HEK293 (cell line): ENCODE measurements around the gene ATP7B.

Experiments
- AEBP2 ChIP-seq: fragments of 450-650 bp; formaldehyde crosslinking; IDR thresholded peaks from 2 replicates; pipeline ENCODE4 v1.5.1; 2016; ENCODE audit warnings: missing biosample characterization, missing genetic modification characterization, borderline replicate concordance
- KLF16 ChIP-seq: fragments of 450-650 bp; formaldehyde crosslinking; IDR thresholded peaks from 2 replicates; pipeline ENCODE4 v1.5.1; 2017; ENCODE audit warnings: missing biosample characterization, missing genetic modification characterization
- KLF8 ChIP-seq: fragments of 450-650 bp; formaldehyde crosslinking; IDR thresholded peaks from 2 replicates; pipeline ENCODE4 v1.5.1; 2016; ENCODE audit warnings: missing biosample characterization, missing genetic modification characterization
- OSR2 ChIP-seq: fragments of 450-650 bp; formaldehyde crosslinking; IDR thresholded peaks from 2 replicates; pipeline ENCODE4 v1.5.1; 2016; ENCODE audit warnings: missing biosample characterization, missing genetic modification characterization
- RBAK ChIP-seq: fragments of 450-650 bp; formaldehyde crosslinking; IDR thresholded peaks from 2 replicates; pipeline ENCODE4 v1.5.1; 2016; ENCODE audit warnings: missing biosample characterization, missing genetic modification characterization
- SCRT1 ChIP-seq: fragments of 450-650 bp; formaldehyde crosslinking; IDR thresholded peaks from 2 replicates; pipeline ENCODE4 v1.5.1; 2016; ENCODE audit warnings: missing biosample characterization, missing genetic modification characterization, borderline replicate concordance
- TCF7L2 ChIP-seq: IDR thresholded peaks from 2 replicates; pipeline ENCODE4 v1.6.1; 2011; ENCODE audit warnings: low read depth, mild to moderate bottlenecking, inconsistent platforms, low read length, moderate library complexity, borderline replicate concordance
- YY2 ChIP-seq: fragments of 450-650 bp; formaldehyde crosslinking; IDR thresholded peaks from 2 replicates; pipeline ENCODE4 v1.5.1; 2016; ENCODE audit warnings: missing biosample characterization, missing genetic modification characterization
- ZEB2 ChIP-seq: fragments of 450-650 bp; formaldehyde crosslinking; IDR thresholded peaks from 2 replicates; pipeline ENCODE4 v1.5.1; 2016; ENCODE audit warnings: missing biosample characterization, missing genetic modification characterization
- ZNF138 ChIP-seq: fragments of 450-650 bp; formaldehyde crosslinking; IDR thresholded peaks from 2 replicates; pipeline ENCODE4 v1.5.1; 2016; ENCODE audit warnings: missing biosample characterization, missing genetic modification characterization, borderline replicate concordance
- ZNF157 ChIP-seq: fragments of 450-650 bp; formaldehyde crosslinking; IDR thresholded peaks from 2 replicates; pipeline ENCODE4 v1.5.1; 2016; ENCODE audit warnings: missing biosample characterization, missing genetic modification characterization
- ZNF184 ChIP-seq: fragments of 450-650 bp; IDR thresholded peaks from 2 replicates; pipeline ENCODE4 v1.5.1; 2018; ENCODE audit warnings: missing biosample characterization, mild to moderate bottlenecking, missing genetic modification characterization
- ZNF2 ChIP-seq: fragments of 450-650 bp; formaldehyde crosslinking; IDR thresholded peaks from 2 replicates; pipeline ENCODE4 v1.5.1; 2016; ENCODE audit warnings: missing biosample characterization, missing genetic modification characterization
- ZNF266 ChIP-seq: fragments of 450-650 bp; formaldehyde crosslinking; IDR thresholded peaks from 2 replicates; pipeline ENCODE4 v1.5.1; 2016; ENCODE audit warnings: missing biosample characterization, missing genetic modification characterization, low read depth
- ZNF274 ChIP-seq, 2 experiments: fragments of 200-500 bp in 1 of 2; fragments of 450-650 bp in 1 of 2; sonication (Bioruptor generic) in 1 of 2; formaldehyde crosslinking in 1 of 2; IDR thresholded peaks; 2 replicates each; pipeline versions ENCODE4 v1.5.1 to v1.6.1; 2014 to 2016; ENCODE audit warnings: borderline replicate concordance in 1 of 2, inconsistent platforms in 1 of 2, low read length in 1 of 2, missing biosample characterization in 1 of 2, missing genetic modification characterization in 1 of 2
- ZNF341 ChIP-seq: fragments of 450-650 bp; formaldehyde crosslinking; IDR thresholded peaks from 2 replicates; pipeline ENCODE4; 2016; ENCODE audit warnings: low read depth, missing biosample characterization, missing genetic modification characterization
- ZNF404 ChIP-seq: fragments of 450-650 bp; formaldehyde crosslinking; IDR thresholded peaks from 2 replicates; pipeline ENCODE4 v1.5.1; 2017; ENCODE audit warnings: missing biosample characterization, missing genetic modification characterization
- ZNF449 ChIP-seq: fragments of 450-650 bp; formaldehyde crosslinking; IDR thresholded peaks from 2 replicates; pipeline ENCODE4 v1.5.1; 2017; ENCODE audit warnings: missing biosample characterization, mild to moderate bottlenecking, missing genetic modification characterization, moderate library complexity
- ZNF558 ChIP-seq: fragments of 450-650 bp; formaldehyde crosslinking; IDR thresholded peaks from 2 replicates; pipeline ENCODE4 v1.5.1; 2016; ENCODE audit warnings: missing biosample characterization, missing genetic modification characterization
- ZNF623 ChIP-seq: fragments of 450-650 bp; formaldehyde crosslinking; IDR thresholded peaks from 2 replicates; pipeline ENCODE4 v1.5.1; 2016; ENCODE audit warnings: missing biosample characterization, missing genetic modification characterization
- ZNF626 ChIP-seq: fragments of 450-650 bp; sonication (Bioruptor Pico); formaldehyde crosslinking; IDR thresholded peaks from 2 replicates; pipeline ENCODE4 v1.5.1; 2018; ENCODE audit warnings: missing biosample characterization, missing genetic modification characterization, inconsistent platforms
- ZNF645 ChIP-seq: fragments of 450-650 bp; formaldehyde crosslinking; IDR thresholded peaks from 2 replicates; pipeline ENCODE4; 2016; ENCODE audit warnings: missing biosample characterization, missing genetic modification characterization
- ZNF670 ChIP-seq: fragments of 450-650 bp; formaldehyde crosslinking; IDR thresholded peaks from 2 replicates; pipeline ENCODE4 v1.5.1; 2016; ENCODE audit warnings: missing biosample characterization, missing genetic modification characterization, low read depth
- ZNF692 ChIP-seq: fragments of 450-650 bp; formaldehyde crosslinking; IDR thresholded peaks from 2 replicates; pipeline ENCODE4 v1.5.1; 2016; ENCODE audit warnings: missing biosample characterization, missing genetic modification characterization
- ZNF704 ChIP-seq: fragments of 450-650 bp; formaldehyde crosslinking; IDR thresholded peaks from 2 replicates; pipeline ENCODE4 v1.5.1; 2016; ENCODE audit warnings: missing biosample characterization, missing genetic modification characterization
- ZNF777 ChIP-seq: fragments of 450-650 bp; formaldehyde crosslinking; IDR thresholded peaks from 2 replicates; pipeline ENCODE4 v1.5.1; 2017; ENCODE audit warnings: missing biosample characterization, missing genetic modification characterization, borderline replicate concordance
- ZNF791 ChIP-seq: fragments of 450-650 bp; formaldehyde crosslinking; IDR thresholded peaks from 2 replicates; pipeline ENCODE4 v1.5.1; 2016; ENCODE audit warnings: missing biosample characterization, missing genetic modification characterization
- ZNF837 ChIP-seq: fragments of 450-650 bp; formaldehyde crosslinking; IDR thresholded peaks from 2 replicates; pipeline ENCODE4 v1.5.1; 2016; ENCODE audit warnings: missing biosample characterization, missing genetic modification characterization
- TF ChIP-seq, protein P1 (sequence below): fragments of 450-650 bp; formaldehyde crosslinking; IDR thresholded peaks from 2 replicates; pipeline ENCODE4 v1.5.1; 2016; ENCODE audit warnings: missing biosample characterization, missing genetic modification characterization
- TF ChIP-seq, protein P2 (sequence below): fragments of 450-650 bp; formaldehyde crosslinking; IDR thresholded peaks from 2 replicates; pipeline ENCODE4 v1.5.1; 2016; ENCODE audit warnings: missing biosample characterization, missing genetic modification characterization

ATP7B gene

GRCh38 chr13:52011632-52012511 is 622 bp upstream of the ATP7B start, which contains the start of gene ALG11 (continued):
- TF ChIP-seq ZEB2 (tag by site-specific recombination) = peak; percentile 55
- no peak for TF ChIP-seq KLF16 (tag by site-specific recombination)
- TF ChIP-seq ZNF670 (tag by site-specific recombination) = no peak
- TF ChIP-seq, protein P1, sequence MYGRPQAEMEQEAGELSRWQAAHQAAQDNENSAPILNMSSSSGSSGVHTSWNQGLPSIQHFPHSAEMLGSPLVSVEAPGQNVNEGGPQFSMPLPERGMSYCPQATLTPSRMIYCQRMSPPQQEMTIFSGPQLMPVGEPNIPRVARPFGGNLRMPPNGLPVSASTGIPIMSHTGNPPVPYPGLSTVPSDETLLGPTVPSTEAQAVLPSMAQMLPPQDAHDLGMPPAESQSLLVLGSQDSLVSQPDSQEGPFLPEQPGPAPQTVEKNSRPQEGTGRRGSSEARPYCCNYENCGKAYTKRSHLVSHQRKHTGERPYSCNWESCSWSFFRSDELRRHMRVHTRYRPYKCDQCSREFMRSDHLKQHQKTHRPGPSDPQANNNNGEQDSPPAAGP (tag by site-specific recombination) = no peak
- TF ChIP-seq ZNF404 (tag by site-specific recombination) = no peak
- TF ChIP-seq ZNF837 (tag by site-specific recombination) = no peak
- TF ChIP-seq KLF8 (tag by site-specific recombination) = no peak; the same call in none of the 2 replicates
- TF ChIP-seq ZNF558 (tag by site-specific recombination) = no peak
- peak; percentile 81 for TF ChIP-seq ZNF2 (tag by site-specific recombination)
- no peak for TF ChIP-seq RBAK (tag by site-specific recombination)
- peak; percentile 33 for TF ChIP-seq ZNF341 (tag by site-specific recombination)
- TF ChIP-seq ZNF704 (tag by site-specific recombination) = 0 out of 2 replicates have a peak, but pooled peaks have one; percentile 48
- no peak; the same call in 1 of the 2 replicates for TF ChIP-seq YY2 (tag by site-specific recombination)
- TF ChIP-seq AEBP2 (tag by site-specific recombination) = no peak
- TF ChIP-seq ZNF645 (tag by site-specific recombination) = no peak
- no peak for TF ChIP-seq ZNF626
- peak; percentile 52; the same call in 1 of the 2 replicates for TF ChIP-seq ZNF777 (tag by site-specific recombination)
- 0 out of 2 replicates have a peak, but pooled peaks have one; percentile 11 for TF ChIP-seq OSR2 (tag by site-specific recombination)
- TF ChIP-seq TCF7L2 = no peak
- no peak for TF ChIP-seq ZNF184 (tag by site-specific recombination)
- TF ChIP-seq ZNF138 = no peak
- peak; percentile 14; the same call in 1 of the 2 replicates for TF ChIP-seq ZNF449 (tag by site-specific recombination)
- TF ChIP-seq ZNF791 (tag by site-specific recombination) = no peak
- TF ChIP-seq, protein P2, sequence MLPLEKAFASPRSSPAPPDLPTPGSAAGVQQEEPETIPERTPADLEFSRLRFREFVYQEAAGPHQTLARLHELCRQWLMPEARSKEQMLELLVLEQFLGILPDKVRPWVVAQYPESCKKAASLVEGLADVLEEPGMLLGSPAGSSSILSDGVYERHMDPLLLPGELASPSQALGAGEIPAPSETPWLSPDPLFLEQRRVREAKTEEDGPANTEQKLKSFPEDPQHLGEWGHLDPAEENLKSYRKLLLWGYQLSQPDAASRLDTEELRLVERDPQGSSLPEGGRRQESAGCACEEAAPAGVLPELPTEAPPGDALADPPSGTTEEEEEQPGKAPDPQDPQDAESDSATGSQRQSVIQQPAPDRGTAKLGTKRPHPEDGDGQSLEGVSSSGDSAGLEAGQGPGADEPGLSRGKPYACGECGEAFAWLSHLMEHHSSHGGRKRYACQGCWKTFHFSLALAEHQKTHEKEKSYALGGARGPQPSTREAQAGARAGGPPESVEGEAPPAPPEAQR (tag by site-specific recombination) = no peak
- TF ChIP-seq ZNF266 (tag by site-specific recombination) = no peak
- no peak for TF ChIP-seq ZNF274 (IDR thresholded peaks at IDR 0.05; ENCODE audit: low read length)
- TF ChIP-seq ZNF274 (tag by site-specific recombination; IDR thresholded peaks at IDR 0.05; ENCODE audit: borderline replicate concordance) = no peak
- no peak for TF ChIP-seq ZNF623 (tag by site-specific recombination)
- no peak for TF ChIP-seq ZNF157
- 0 out of 2 replicates have a peak, but pooled peaks have one; percentile 24 for TF ChIP-seq ZNF692
- no peak for TF ChIP-seq SCRT1 (tag by site-specific recombination)
